Right renal pelvis (tissue), 4 donors: ENCODE data around the gene TP53BP1. TPM values are rescaled to one million over a fixed set of nuclear protein-coding genes. Genes with fewer than 3 reads are reported as not detected.
"Not testable (repeated sequence)": the region's sequence is repeated elsewhere in the genome, so short reads cannot be mapped to it uniquely, and the experiment has no call there.

Experiments
- DNase-seq, 4 donors: peaks; one replicate each; pipeline ENCODE4 v3.0.0-alpha.2; 2013; ENCODE audit warnings: low read depth in 4 of 4, low spot score in 3 of 4, missing footprints in 1 of 4
- polyA plus RNA-seq, 4 donors: library from polyadenylated mRNA; unstranded; fragments of 120-200 nt; gene quantifications; one replicate each; pipeline ENCODE4 v1.2.1, GENCODE V29; 2013; ENCODE audit not compliant: insufficient read length in 4 of 4

Gene TP53BP1, protein sequence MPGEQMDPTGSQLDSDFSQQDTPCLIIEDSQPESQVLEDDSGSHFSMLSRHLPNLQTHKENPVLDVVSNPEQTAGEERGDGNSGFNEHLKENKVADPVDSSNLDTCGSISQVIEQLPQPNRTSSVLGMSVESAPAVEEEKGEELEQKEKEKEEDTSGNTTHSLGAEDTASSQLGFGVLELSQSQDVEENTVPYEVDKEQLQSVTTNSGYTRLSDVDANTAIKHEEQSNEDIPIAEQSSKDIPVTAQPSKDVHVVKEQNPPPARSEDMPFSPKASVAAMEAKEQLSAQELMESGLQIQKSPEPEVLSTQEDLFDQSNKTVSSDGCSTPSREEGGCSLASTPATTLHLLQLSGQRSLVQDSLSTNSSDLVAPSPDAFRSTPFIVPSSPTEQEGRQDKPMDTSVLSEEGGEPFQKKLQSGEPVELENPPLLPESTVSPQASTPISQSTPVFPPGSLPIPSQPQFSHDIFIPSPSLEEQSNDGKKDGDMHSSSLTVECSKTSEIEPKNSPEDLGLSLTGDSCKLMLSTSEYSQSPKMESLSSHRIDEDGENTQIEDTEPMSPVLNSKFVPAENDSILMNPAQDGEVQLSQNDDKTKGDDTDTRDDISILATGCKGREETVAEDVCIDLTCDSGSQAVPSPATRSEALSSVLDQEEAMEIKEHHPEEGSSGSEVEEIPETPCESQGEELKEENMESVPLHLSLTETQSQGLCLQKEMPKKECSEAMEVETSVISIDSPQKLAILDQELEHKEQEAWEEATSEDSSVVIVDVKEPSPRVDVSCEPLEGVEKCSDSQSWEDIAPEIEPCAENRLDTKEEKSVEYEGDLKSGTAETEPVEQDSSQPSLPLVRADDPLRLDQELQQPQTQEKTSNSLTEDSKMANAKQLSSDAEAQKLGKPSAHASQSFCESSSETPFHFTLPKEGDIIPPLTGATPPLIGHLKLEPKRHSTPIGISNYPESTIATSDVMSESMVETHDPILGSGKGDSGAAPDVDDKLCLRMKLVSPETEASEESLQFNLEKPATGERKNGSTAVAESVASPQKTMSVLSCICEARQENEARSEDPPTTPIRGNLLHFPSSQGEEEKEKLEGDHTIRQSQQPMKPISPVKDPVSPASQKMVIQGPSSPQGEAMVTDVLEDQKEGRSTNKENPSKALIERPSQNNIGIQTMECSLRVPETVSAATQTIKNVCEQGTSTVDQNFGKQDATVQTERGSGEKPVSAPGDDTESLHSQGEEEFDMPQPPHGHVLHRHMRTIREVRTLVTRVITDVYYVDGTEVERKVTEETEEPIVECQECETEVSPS (N-terminal part only)
- polyA plus RNA-seq = 10 to 100 TPM; 67.7 to 78.1 (median 72.6) TPM

DNA sequence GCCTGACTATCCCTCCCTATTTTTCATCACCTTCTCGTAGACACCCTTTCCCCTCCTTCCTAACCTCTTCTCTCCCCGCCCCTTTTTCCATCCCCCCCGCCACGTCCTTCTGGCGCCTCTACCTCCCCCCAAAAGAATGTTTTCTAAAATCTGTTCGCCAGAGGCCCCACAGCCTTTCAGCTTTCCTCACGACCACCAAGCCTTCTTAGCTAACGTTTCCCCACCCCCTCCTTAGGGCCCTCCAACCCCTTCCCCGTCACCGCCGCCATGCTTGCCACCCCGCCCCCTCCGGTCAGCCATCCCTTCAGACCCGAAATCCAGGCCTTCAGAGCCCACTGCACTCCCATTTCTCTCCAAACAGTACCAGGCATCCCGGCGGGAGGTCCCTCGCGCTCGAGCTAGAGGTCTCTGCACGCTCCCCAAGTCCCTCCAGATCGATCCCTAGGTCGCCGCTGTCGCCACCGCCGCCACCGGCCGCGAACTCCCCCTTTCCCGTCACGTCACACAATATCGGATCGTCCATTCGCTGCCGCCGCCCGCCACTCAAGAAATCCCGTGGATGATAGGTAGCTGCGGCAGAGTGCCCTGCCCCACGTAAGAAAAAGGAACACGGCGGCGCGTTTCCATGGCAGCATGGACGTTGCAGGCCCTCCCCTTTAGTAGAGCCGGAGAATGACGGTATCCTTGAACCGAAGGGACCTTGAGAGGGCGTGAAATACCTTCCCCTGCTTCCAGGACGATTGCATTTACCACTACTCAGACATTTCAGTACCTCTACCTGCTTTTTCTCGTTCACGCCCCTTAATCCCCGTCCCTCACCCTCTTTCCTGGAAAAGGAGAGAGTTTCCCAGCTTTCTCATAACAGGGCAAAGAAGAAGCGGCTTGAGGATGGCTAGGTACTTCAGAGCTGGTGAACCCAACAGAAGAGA, at the start of gene TP53BP1:
Gene TP53BP1 (minus strand): TSS at position 484 of the 929 bp plus-strand sequence. CDS start 113 bp downstream, at position 371.
- peak; percentile 85 to 87 (median 86) for DNase-seq

GRCh38 chr15:43541785-43542184, 48.8 kb upstream of the TP53BP1 start:
- no peak for DNase-seq

GRCh38 chr15:43538091-43538490, 45.1 kb upstream of the TP53BP1 start:
- no peak for DNase-seq

- DNase-seq = no peak
These were observed 41.9 kb upstream of the TP53BP1 start for GRCh38 chr15:43534897-43535296.

DNA sequence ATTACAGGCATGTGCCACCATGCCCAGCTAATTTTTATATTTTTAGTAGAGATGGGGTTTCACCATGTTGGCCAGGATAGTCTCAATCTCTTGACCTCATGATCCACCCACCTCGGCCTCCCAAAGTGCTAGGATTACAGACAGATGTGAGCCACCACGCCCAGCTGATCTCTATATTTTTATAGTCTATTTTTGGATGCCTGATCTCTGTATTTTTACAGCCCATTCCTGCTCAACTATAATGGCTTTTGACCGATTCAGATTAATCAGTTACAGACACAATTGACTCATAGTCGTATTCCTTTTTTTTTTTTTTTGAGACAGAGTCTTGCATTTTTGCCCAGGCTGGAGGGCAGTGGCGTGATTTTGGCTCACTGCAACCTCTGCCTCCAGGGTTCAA, 39.9 kb upstream of the TP53BP1 start:
- not testable (repeated sequence) for DNase-seq

DNA sequence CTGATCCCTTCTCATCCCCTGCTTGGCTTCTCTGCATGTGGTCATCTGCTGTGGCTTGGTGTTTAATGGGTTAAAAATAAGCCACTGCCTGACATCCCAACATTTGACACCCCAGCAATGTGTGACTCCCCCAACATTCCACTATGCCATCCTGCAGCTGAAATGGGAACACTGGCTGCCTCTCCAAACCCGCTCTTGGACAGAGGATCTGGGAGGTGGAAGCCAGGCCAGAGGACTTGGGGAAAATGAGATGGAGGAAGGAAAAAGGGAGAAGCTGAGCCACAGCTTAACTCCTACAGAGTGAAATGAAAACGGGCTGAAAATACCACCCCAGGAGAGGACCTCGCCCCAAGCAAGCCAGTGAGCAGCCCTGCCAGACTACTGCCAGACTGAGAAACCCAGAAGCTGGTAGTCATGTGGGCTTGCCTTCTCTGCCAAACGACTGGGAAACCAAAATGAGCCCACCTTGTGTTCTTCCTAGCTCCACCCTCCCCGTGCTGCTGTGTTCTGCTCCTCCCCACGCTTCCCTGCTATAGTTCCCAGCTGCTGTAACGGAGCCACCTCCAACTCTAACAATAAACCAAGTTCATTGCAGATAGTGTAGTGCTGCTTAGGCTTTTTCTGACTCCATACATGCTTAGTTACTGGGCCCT, 38.2 kb upstream of the TP53BP1 start:
- no peak for DNase-seq

GRCh38 chr15:43529587-43530345, 36.8 kb upstream of the TP53BP1 start:
- no peak for DNase-seq

DNA sequence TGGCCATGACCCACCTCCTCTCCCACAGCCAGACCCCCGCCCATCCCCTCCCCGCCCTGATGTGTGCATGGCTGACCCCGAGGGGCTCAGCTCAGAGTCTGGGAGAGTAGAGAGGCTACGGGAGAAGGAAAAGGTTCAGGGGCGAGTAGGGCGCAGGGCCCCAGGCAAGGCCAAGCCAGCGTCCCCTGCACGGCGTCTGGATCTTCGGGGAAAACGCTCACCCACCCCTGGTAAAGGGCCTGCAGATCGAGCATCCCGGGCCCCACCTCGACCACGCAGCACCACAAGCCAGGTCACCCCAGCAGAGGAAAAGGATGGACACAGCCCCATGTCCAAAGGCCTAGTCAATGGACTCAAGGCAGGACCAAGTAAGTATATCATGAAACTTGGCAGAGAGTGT, 36.2 kb upstream of the TP53BP1 start:
- DNase-seq = no peak

DNA sequence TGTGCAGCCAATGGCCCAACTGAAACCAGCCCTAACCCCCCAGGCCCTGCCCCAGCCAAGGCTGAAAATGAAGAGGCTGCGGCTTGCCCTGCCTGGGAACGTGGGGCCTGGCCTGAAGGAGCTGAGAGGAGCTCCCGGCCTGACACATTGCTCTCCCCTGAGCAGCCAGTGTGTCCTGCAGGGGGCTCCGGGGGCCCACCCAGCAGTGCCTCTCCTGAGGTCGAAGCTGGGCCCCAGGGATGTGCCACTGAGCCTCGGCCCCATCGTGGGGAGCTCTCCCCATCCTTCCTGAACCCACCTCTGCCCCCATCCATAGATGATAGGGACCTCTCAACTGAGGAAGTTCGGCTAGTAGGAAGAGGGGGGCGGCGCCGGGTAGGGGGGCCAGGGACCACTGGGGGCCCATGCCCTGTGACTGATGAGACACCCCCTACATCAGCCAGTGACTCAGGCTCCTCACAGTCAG, 35.6 kb upstream of the TP53BP1 start:
- no peak for DNase-seq

DNA sequence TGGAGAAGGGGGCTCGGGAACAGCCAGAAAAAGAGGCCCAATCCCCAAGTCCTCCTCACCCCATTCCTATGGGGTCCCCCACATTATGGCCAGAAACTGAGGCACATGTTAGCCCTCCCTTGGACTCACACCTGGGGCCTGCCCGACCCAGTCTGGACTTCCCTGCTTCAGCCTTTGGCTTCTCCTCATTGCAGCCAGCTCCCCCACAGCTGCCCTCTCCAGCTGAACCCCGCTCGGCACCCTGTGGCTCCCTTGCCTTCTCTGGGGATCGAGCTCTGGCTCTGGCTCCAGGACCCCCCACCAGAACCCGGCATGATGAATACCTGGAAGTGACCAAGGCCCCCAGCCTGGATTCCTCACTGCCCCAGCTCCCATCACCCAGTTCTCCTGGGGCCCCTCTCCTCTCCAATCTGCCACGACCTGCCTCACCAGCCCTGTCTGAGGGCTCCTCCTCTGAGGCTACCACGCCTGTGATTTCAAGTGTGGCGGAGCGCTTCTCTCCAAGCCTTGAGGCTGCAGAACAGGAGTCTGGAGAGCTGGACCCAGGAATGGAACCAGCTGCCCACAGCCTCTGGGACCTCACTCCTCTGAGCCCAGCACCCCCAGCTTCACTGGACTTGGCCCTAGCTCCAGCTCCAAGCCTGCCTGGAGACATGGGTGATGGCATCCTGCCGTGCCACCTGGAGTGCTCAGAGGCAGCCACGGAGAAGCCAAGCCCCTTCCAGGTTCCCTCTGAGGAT, 35.0 kb upstream of the TP53BP1 start:
- DNase-seq = no peak

DNA sequence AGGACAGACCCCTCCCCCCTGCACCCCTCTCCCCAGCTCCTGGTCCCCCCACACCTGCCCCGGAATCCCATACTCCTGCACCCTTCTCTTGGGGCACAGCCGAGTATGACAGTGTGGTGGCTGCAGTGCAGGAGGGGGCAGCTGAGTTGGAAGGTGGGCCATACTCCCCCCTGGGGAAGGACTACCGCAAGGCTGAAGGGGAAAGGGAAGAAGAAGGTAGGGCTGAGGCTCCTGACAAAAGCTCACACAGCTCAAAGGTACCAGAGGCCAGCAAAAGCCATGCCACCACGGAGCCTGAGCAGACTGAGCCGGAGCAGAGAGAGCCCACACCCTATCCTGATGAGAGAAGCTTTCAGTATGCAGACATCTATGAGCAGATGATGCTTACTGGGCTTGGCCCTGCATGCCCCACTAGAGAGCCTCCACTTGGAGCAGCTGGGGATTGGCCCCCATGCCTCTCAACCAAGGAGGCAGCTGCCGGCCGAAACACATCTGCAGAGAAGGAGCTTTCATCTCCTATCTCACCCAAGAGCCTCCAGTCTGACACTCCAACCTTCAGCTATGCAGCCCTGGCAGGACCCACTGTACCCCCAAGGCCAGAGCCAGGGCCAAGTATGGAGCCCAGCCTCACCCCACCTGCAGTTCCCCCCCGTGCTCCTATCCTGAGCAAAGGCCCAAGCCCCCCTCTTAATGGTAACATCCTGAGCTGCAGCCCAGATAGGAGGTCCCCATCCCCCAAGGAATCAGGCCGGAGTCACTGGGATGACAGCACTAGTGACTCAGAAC, 34.3 kb upstream of the TP53BP1 start:
- no peak for DNase-seq

DNA sequence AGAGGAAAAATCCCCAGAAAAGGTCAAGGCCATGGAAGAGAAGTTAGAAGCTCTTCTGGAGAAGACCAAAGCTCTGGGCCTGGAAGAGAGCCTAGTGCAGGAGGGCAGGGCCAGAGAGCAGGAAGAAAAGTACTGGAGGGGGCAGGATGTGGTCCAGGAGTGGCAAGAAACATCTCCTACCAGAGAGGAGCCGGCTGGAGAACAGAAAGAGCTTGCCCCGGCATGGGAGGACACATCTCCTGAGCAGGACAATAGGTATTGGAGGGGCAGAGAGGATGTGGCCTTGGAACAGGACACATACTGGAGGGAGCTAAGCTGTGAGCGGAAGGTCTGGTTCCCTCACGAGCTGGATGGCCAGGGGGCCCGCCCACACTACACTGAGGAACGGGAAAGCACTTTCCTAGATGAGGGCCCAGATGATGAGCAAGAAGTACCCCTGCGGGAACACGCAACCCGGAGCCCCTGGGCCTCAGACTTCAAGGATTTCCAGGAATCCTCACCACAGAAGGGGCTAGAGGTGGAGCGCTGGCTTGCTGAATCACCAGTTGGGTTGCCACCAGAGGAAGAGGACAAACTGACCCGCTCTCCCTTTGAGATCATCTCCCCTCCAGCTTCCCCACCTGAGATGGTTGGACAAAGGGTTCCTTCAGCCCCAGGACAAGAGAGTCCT, 33.4 kb upstream of the TP53BP1 start:
- DNase-seq = no peak

DNA sequence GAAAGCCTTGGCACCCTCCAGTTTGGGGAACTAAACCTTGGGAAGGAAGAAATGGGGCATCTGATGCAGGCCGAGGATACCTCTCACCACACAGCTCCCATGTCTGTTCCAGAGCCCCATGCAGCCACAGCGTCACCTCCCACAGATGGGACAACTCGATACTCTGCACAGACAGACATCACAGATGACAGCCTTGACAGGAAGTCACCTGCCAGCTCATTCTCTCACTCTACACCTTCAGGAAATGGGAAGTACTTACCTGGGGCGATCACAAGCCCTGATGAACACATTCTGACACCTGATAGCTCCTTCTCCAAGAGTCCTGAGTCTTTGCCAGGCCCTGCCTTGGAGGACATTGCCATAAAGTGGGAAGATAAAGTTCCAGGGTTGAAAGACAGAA, 32.2 kb upstream of the TP53BP1 start:
- DNase-seq = no peak

- no peak for DNase-seq
These were observed 31.4 kb upstream of the TP53BP1 start for GRCh38 chr15:43524254-43524845.

GRCh38 chr15:43523646-43524045, 30.7 kb upstream of the TP53BP1 start:
- DNase-seq = no peak

DNA sequence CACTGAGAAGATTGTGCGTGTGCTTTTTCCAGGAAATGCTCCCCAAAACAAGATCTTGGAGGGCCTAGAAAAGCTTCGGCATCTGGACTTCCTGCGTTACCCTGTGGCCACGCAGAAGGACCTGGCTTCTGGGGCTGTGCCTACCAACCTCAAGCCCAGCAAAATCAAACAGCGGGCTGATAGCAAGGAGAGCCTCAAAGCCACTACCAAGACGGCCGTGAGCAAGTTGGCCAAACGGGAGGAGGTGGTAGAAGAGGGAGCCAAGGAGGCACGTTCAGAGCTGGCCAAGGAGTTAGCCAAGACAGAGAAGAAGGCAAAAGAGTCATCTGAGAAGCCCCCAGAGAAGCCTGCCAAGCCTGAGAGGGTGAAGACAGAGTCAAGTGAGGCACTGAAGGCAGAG, 29.3 kb upstream of the TP53BP1 start:
- DNase-seq = no peak
